Heart right ventricle (tissue), 16 donors: Measurements from ENCODE around the gene EXD3. TPM values are rescaled to one million over a fixed set of nuclear protein-coding genes. Genes with fewer than 3 reads are reported as not detected.

ENCODE experiments used
- ATAC-seq, 8 donors: fragments of 200-7000 bp; cut with Tn5 transposase; one replicate each; pipeline ENCODE4 v1.9.1; 2020; ENCODE audit warnings: mild to moderate bottlenecking in 8 of 8, moderate library complexity in 8 of 8, moderate number of reproducible peaks in 1 of 8
- DNase-seq, 2 donors: peaks; one replicate each; pipeline ENCODE4 v3.0.0-alpha.2; 2020
- H3K27ac ChIP-seq, 10 donors: fragments of 200-600 bp; sonication (generic) in 2 of 10; one replicate each; pipeline versions ENCODE4 v1.5.0 to v1.8.0; 2020 to 2022; ENCODE audit warnings: mild to moderate bottlenecking in 3 of 10
- H3K27me3 ChIP-seq, 7 donors: fragments of 200-600 bp; one replicate each; pipeline ENCODE4 v1.8.0; 2021 to 2022; ENCODE audit warnings: mild to moderate bottlenecking in 2 of 7
- H3K36me3 ChIP-seq, 9 donors: fragments of 200-600 bp; sonication (generic) in 1 of 9; one replicate each; pipeline versions ENCODE4 v1.5.0 to v1.8.0; 2020 to 2022; ENCODE audit warnings: mild to moderate bottlenecking in 2 of 9
- H3K4me1 ChIP-seq, 9 donors: fragments of 200-600 bp; sonication (generic) in 1 of 9; one replicate each; pipeline versions ENCODE4 v1.5.0 to v1.8.0; 2020 to 2022; ENCODE audit warnings: mild to moderate bottlenecking in 4 of 9
- H3K4me3 ChIP-seq, 10 donors: fragments of 200-600 bp; sonication (generic) in 2 of 10; one replicate each; pipeline versions ENCODE4 v1.5.0 to v1.8.0; 2020 to 2022; ENCODE audit warnings: mild to moderate bottlenecking in 7 of 10, moderate library complexity in 2 of 10
- H3K9me3 ChIP-seq, 11 donors: fragments of 200-600 bp in 10 of 11; sonication (generic) in 2 of 11; one replicate each; pipeline versions ENCODE4 v1.5.0 to v1.8.0; 2013 to 2022; ENCODE audit warnings: mild to moderate bottlenecking in 2 of 11, control low read depth in 1 of 11, moderate library complexity in 1 of 11
- CTCF ChIP-seq, 9 donors: fragments of 200-600 bp; sonication (generic) in 2 of 9; IDR thresholded peaks; one replicate each; pipeline versions ENCODE4 v1.5.0 to v1.8.0; 2021 to 2022; ENCODE audit warnings: antibody characterized with exemption in 9 of 9, mild to moderate bottlenecking in 5 of 9, moderate library complexity in 1 of 9
- WGBS, 2 donors: extraction: QIAGEN DNeasy Blood & Tissue Kit; methylation state at CpG; one replicate each; pipeline ENCODE4 v1.1.7; 2013; ENCODE audit warnings: inconsistent platforms in 1 of 2; 5-methylcytosine and 5-hydroxymethylcytosine counted together
- intact Hi-C, 10 donors: fragments of 100-400 bp; cut with DNase I; formaldehyde crosslinking; loops; one replicate each; pipeline versions ENCODE4 v1.11.1 to v1.14.2; 2022
- polyA plus RNA-seq, 2 donors: library from polyadenylated mRNA; stranded (reverse); fragments of 200-250 nt; gene quantifications; one replicate each; pipeline ENCODE4 v1.2.3, GENCODE V29; 2013
- total RNA-seq, 10 donors: library from RNA; stranded (reverse); fragmentation: NEBNext Ultra II Directional in 3 of 10; extraction: Animal tissue kit (Norgen Biotek cat#: 25700) in 3 of 10; gene quantifications; one replicate each; pipeline versions ENCODE4 v1.2.1 to v1.2.4, GENCODE V29; 2021 to 2023
- donor health status: Arrhythmogenic right ventricular cardiomyopathy.
- donor health status: ischemic (EF 13 %, LVEDD 7.1; RV severe dilation, severe dysfunction).
- donor health status: healthy with polysubstance abuse.
- donor health status: DM: no; HTN: yes; CAD: no.
- donor health status: DM: no; HTN: no; CAD: no.
- donor health status: ischemic (EF 25% LVEDD 6.9; RV normal size, moderate dysfunction).
- donor health status: ischemic (EF 25% LVEDD 5.7; RV mildly dilated, moderate dysfunction).
- donor health status: healthy.
- donor health status: DM: yes; HTN: yes; CAD: no.
- donor health status: Ischemic cardiomyopathy.
- donor health status: ischemic (EF 35%, LVEDD 5.7; RV mildly dilated, moderate dysfunction).
- donor health status: nonischemic (EF 11% LVEDD 7.7; RV severe dilation, severe dysfunction).
- donor health status: DM: yes; HTN: yes; CAD: no.
- donor health status: PGD.
- donor health status: ischemic (EF 29% LVEDD 5.4; RV normal size, mild dysfunction).
- donor health status: nonischemic (EF 23%, LVEDD 6.1; RV moderate dilation, normal function).

EXD3 gene
- total and polyA plus RNA-seq, 12 donors, result 5.8 to 33.0 (median 9.2) TPM

- DNase-seq (no peak), ATAC-seq (no peak)
- Histone ChIP-seq H3K27me3 (no peaks in the 10 kb centered on the region), H3K9me3 (no peaks in the 10 kb centered on the region), H3K36me3 (peaks cover 0 to 33% (median 0%) of the 10 kb centered on the region in 9 donors), H3K4me1 (peaks cover 19 to 43% (median 30%) of the 10 kb centered on the region in 9 donors), H3K27ac (no peak overlapping the region), H3K4me3 (no peak overlapping the region)
- TF ChIP-seq CTCF (IDR thresholded peaks at IDR 0.05), result no peak
- intact Hi-C loops, result loop anchor here in 2 of 10 donors (5.0 to 10.0 kb wide), 2 partner anchors 34 to 149 kb away; partner anchors contain the start of genes ARRDC1 (in 1 of the 2), EXD3 (in 1 of the 2) and NOXA1 (in 1 of the 2)
- 87 to 95% methylated on average over 12 of the region's 12 CpGs for WGBS, 2 donors
Observed at GRCh38 chr9:137456061-137456863, 33.3 kb upstream of the EXD3 start.

- ATAC-seq, result no peak
- Histone ChIP-seq H3K4me1 (peaks cover 19 to 40% (median 30%) of the 10 kb centered on the region in 9 donors), H3K27me3 (no peaks in the 10 kb centered on the region), H3K36me3 (peaks cover 0 to 33% (median 0%) of the 10 kb centered on the region in 9 donors), H3K4me3 (no peak overlapping the region), H3K27ac (peak overlapping the region in 1 of 10 donors; percentile 71), H3K9me3 (no peaks in the 10 kb centered on the region)
- TF ChIP-seq CTCF (IDR thresholded peaks at IDR 0.05), result no peak
- WGBS, 2 donors, result 89 to 91% methylated on average over 18 of the region's 18 CpGs
- no peak for DNase-seq
- intact Hi-C loops, result loop anchor here in 2 of 10 donors (5.0 to 10.0 kb wide), 2 partner anchors 33 to 149 kb away; partner anchors contain the start of genes ARRDC1 (in 1 of the 2), EXD3 (in 1 of the 2) and NOXA1 (in 1 of the 2)
Observed at GRCh38 chr9:137455359-137455991, 32.5 kb upstream of the EXD3 start.

GRCh38 chr9:137454597-137455358, 31.8 kb upstream of the EXD3 start:
- intact Hi-C loops, result loop anchor here in 2 of 10 donors (5.0 to 10.0 kb wide), 2 partner anchors 32 to 150 kb away; partner anchors contain the start of genes ARRDC1 (in 1 of the 2), EXD3 (in 1 of the 2) and NOXA1 (in 1 of the 2)
- H3K27ac ChIP-seq, result peak overlapping the region in 9 of 10 donors; percentile 3 to 75 (median 67)
- peak overlapping the region in 9 of 10 donors; percentile 19 to 54 (median 51) for H3K4me3 ChIP-seq
- WGBS, 2 donors, result 58 to 60% methylated on average over 30 of the region's 30 CpGs
- H3K4me1 ChIP-seq, result peaks cover 19 to 37% (median 29%) of the 10 kb centered on the region in 9 donors
- ATAC-seq, result peak in 5 of 8 donors; percentile 3 to 31 (median 10)
- no peak for DNase-seq
- H3K9me3 ChIP-seq, result no peaks in the 10 kb centered on the region
- no peaks in the 10 kb centered on the region for H3K27me3 ChIP-seq
- TF ChIP-seq CTCF (IDR thresholded peaks at IDR 0.05), result no peak
- H3K36me3 ChIP-seq, result peaks cover 0 to 35% (median 0%) of the 10 kb centered on the region in 9 donors
